ENCODE data around the gene CYP2W1.

CYP2W1 gene

DNA sequence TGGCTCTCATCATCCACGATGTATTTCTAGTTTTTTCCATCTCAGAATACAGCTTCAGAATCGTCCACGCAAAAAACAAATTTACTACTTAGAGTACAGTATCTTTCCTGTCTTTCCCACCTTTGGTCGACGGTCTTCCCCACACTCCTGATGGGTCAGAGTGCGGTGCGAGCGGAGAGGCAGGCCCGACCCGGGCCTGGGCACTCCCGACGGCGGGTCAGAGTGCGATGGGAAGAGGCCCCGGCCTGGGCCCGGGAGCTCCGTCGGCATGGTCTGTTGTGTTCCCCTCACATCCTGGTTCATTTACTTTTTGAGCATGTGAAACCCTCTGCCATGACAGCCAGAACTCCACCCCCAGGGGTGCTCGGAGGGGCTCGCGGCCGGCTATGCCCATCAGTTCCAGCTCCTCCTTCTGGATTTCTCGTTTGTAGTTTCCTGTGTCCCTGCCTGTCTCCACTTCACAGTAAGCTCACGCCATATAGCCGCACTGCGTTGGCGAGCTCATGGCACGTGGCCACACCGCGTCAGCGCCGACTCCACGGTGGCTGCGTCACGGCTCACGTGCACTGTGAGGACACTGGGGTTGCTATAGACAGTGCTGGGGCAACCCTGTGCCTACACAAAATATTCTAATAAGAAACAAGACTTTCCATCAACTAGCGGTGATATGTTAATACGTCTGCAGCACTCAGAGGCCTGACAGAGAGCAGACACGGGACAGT lies 15.5 kb upstream of the CYP2W1 start:
- no peak for DNase-seq

DNA sequence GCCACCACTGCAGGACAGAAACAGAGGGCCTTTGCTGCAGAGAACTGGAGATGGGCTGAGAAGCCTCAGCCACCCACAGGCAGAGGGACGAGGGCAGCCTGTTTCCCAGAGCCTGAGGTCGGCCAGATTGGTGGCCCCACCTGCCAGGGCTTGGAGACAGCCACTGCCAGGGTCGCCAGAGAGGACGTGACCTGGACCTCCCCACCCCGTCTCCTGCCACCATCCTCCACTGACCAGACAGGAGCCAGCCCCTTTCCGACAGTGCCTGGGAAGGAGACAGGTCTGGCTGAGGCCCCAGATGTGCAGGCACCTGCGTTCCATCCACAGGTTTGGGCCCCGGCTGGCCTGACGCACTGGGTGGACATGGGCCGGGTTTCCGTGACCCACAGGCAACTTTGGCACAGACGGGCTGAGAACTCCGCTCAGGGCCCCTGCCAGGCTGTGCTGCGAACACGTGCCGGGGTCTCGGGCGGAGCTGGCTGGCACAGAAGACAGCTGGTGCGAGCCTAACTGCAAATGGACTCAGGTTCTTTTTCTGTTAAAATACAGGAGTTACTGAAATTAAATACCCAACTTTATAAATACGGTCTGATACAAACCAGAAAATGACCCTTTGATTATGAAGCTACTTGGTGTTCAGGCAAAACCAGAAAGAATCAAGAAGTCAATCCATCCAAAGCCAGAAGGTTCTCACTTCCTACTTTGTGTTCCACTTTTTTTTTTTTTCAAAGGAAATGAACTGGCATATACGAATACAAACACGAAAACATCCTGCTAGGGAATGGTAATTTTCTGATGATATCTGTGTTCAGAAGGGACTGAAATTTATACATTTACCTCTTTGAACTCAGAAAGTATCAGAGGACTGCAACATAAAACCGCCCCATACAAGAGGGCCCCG lies 14.5 kb upstream of the CYP2W1 start:
- no peak for DNase-seq

DNA sequence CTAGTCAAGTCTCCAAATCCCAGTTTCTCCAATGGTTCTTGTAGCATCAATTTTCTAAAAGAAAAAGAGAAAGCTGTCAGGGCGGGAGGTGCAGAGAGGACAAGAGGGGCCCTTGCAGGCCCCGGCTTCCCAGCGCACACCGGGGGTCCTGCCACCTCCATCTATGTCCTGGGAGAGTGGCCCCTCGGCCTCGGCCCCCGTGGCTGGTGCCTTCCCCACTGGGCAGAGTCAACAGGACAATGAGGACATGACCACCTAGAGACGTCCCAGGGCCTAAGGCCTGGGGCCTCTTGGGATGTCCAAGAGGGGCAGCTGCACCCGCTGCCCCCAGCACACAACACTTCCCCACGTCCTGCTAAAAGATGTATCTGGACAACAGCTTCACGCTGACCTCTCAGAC lies 13.6 kb upstream of the CYP2W1 start:
- DNase-seq, result no peak

DNA sequence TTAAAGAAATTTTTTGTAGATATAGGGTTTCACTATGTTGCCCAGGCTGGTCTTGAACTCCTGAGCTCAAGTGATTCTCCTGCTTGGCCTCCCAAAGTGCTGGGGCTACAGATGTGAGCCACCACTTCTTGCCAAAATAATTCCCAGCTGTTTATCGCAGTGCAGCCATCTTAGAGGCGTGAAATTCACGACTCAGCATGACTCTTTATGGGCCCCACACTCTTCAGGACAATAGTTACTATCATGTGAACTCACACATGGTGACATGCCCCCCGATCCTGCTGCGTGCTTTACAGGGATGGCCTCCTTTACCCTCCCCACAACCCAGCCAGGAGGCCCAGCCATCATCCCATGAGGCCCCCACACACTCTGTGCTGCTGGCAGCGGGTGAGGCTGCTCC lies 12.2 kb upstream of the CYP2W1 start:
- no peak for DNase-seq

- no peak for DNase-seq
Measured at GRCh38 chr7:972110-972509, 10.9 kb upstream of the CYP2W1 start.

DNA sequence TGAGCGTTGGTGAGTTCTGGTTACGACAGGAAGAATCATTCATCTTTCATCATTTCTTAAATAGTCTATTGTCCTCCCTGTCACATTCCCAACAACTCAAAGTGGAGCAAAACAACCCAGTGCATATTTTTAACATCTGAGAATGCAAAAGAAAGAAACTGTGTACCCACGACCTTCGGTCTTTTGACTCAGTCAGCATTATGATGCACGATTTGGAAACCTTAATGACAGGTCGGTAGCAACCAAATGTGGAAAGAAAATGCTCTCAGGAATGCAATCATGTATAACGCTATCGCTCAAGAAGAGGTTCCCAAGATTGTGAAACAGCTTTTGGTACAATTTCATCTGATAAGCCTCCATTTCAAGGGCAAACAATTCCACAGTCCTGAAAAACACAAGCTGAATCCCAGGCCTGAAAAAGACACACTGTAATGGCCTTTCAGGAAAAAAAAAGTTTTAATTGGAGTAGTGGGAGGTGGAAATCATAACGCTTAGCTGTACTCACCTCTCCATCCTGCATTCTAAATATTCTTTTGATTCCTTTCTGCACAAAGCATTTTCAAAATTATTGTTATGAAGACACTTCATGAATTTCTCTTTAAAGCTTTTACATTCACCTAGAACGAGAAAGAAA lies 10.2 kb upstream of the CYP2W1 start:
- no peak for DNase-seq

DNA sequence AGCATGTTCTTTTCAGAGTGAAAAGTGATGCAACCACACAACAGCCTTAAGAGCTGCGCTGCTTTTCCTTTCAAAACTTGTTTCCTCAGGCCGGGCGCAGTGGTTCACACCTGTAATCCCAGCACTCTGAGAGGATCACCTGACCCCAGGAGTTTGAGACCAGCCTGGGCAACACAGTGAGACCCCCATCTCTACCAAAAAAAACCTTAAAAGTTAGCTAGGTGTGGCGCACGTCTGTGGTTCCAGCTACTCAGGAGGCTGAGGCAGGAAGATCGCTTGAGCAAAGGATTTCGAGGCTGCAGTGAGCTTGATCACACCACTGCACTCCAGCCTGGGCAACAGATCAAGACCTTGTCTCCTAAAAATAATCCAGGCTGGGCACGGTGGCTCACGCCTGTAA lies 9.7 kb upstream of the CYP2W1 start:
- DNase-seq, result no peak

DNA sequence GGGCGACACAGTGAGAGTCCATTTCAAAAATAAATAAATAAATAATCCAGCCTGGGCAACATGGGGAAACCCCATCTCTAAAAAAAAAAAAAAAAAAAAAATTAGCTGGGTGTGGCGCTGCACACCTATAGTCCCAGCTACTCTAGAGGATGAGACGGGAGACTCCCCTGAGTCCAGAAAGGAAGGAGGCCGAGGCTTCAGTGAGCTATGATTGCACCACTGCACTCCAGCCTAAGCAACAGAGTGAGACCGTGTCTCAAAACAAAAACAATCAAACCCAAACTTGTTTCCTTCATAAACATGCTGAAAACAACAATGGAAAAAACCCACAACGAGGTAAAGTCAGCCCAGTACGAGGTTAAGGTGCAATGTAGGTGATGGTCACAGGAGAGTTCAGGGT lies 8.8 kb upstream of the CYP2W1 start:
- no peak for DNase-seq

GRCh38 chr7:974820-975681 lies 7.9 kb upstream of the CYP2W1 start, which contains the start of gene COX19:
COX19 (minus strand) TSS chr7:975549; CDS start chr7:975509, 40 bp downstream.
- DNase-seq, result peak; percentile 85

DNA sequence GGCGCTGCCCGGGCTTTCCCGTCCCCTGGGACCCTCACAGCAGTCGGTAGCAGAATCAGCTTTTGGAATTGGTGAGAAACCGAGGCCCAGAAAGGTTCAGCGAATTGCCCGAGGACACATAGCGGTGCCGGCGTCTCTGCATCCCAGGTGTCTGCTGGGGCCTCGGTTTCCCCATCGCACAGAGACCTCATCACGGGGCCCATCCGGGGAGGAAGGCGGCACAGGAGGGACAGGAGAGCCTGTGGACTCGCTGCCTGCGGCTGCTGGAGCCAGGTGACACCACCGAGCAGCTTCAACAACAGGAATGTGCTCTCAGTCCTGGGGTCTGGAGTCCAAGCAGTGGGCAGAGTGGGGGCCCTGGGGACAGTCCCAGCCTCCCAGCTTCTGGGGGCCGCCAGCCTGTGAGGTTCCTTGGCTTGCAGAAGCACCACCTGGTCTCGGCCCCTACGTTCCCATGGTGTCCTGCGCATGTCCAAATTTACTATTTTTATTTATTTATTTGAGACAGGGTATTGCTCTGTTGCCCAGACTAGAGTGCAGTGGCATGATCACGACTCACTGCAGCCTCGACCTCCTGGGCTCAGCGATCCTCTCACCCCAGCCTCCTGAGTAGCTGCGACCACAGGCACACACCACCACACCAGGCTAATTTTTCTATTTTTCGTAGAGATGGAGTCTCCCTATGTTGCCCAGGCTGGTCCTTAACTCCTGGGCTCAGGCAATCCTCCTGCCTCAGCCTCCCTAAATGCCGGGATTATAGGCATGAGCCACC lies 7.1 kb upstream of the CYP2W1 start:
- DNase-seq, result no peak

- no peak for DNase-seq
Measured at GRCh38 chr7:976901-977325, 6.1 kb upstream of the CYP2W1 start.

- DNase-seq, result no peak
Measured at GRCh38 chr7:977326-978048, 5.5 kb upstream of the CYP2W1 start.

- no peak for DNase-seq
Measured at GRCh38 chr7:978049-978346, 5.0 kb upstream of the CYP2W1 start.

GRCh38 chr7:978416-979091 lies 4.4 kb upstream of the CYP2W1 start:
- no peak for DNase-seq

- no peak for DNase-seq
Measured at GRCh38 chr7:979151-979550, 3.8 kb upstream of the CYP2W1 start.

DNA sequence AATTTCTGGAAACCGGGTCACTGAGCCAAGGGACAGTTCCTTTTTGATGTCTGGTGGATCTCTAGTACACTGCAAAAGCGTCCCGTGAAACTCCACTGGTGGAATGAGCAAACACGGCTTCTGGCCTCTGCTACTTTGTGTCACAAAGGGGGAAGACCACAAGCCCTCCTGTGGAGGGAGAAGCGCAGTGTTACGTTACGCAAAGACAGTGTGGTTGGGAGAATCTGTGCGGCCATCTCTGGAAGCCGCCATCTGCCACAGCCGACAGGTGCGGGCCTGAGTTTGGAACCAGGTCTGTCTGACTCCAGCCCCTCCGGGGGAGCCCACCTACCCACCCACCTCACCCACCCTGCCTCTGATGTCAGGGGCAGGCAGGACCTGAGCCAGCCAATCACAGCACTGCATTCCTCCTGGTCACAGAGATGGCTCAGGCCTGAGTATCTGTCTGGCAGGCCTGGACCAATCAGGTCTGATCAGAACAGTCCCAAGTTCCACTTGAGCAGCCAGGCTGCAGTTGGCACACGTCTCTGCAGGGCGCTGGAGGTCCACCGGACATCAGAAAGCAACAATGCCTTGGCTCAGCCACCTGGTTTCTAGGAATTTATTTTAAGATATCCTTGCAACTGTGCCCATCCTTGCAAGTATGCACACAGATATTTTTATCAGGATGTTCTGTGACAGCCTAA lies 3.0 kb upstream of the CYP2W1 start:
- DNase-seq, result no peak

GRCh38 chr7:981793-982510 lies 1.0 kb upstream of the CYP2W1 start:
- DNase-seq, result no peak

- DNase-seq, result no peak
Measured at GRCh38 chr7:982511-983003, 424 bp upstream of the CYP2W1 start.

DNA sequence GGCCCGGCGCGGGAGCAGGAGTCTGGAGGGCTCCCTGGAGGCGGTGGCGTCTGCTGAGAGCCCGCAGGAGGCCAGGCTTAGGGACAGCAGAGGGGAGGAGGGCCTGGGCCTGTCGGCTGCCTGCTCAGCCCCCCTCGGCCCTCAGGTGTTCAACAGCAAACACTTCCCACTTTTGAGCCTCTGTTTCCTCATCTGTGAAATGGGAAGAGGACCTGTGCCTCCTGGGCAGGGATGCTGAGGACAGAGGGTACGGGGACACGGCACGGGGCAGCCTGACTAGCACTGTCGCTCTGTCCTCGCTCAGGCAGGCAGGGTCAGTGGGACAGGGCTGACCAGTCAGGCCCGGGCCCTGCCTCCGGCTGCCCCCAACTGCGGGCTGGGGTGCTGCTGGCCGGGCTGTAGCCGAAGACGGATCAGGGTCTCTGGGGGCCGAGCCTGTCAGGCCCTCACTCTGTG lies 663 bp downstream of the CYP2W1 start:
- no peak for DNase-seq

All from central memory CD4-positive, alpha-beta T cell (primary cell).